Left hindlimb (tissue), 1 donor: ENCODE measurements around the gene DDX56.
"Not testable (repeated sequence)": the region's sequence is repeated elsewhere in the genome, so short reads cannot be mapped to it uniquely, and the experiment has no call there.

Experiments used
- DNase-seq: peaks from one replicate; pipeline ENCODE4 v3.0.0-alpha.2; 2018

The DDX56 gene

DNA sequence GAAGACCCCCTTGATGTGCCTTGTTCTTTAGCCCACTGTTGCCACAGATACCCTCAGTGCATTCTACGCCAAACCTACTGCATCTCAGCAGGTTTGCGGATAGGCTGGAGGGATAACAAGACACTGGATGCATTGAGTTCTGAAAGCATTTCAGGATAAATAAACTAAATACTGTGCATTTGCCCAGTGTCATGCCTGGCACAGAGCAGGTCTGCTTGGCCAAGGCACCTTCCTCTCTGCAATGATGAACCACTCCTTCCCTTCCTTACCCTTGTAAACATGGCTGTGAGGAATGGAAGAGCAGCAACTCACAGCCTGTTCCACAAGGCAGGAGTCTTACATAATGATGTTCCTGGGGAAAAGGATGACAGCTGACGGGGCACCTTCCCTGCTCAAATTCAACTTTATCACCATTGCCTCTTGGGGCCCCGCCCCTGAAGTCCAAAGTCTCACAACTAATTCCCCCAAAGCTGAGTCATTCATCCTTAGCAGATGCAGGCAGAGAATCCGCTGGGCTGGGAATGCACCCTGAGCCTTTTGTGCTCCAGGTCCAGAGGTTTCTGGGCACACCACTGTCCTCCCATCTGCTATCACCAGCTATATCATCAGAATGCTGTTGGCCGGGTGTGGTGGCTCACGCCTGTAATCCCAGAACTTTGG is 11.6 kb downstream of the DDX56 start:
- DNase-seq: no peak

DNA sequence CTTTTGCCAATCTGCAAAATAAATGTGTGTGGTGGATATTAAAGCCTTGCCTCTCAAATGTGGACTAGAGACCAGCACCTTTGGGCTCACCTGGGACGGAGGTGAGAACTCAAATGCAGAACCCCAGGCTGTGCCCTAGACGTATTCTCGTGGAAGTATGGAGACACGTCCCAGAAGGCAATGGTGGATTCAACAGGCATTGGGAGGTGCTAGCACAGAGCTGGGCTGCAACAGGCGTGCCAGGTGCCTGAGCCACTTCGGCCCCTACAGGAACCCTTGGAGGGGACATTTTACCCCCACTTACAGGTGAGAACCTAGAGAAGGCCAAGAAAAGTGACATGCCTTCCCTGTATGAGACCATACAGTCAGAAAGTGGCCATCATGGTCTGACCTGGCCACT is 12.2 kb downstream of the DDX56 start:
- no peak for DNase-seq

DNA sequence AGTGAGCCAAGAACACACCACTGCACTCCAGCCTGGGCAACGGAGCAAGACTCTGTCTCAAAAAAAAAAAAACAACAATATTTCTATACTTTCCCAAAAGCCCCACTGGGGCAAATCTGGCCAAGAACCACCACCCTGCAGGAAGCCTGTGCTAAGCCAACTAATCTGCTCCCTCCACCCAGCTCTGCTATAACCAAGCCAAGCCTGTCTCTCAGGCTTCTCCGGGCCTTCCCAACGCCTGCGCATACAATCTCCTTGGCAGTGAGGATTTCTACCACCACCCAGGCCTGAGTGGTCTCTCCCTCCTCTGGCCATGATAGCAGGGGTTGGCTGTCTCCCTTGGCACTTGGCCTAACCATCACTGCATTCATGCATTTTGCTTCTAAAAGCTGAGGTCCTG is 14.2 kb downstream of the DDX56 start:
- no peak for DNase-seq

DNA sequence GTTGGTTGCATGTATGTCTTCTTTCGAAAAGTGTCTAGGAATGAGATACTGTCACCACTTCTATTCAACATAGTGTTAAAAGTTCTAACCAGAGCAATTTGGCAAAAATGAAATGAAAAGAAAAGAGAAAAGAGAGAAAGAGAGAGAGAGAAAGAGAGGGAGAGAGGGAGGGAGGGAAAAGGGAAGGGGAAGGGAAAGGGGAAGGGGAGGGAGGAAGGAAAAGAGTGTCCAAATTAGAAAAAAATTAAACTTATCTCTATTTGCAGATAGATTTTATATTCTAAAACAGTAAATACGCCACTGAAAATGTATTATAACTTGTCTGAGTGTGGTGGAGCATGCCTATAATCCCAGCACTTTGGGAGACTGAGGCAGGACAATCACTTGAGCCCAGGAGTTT is 16.2 kb downstream of the DDX56 start:
- no peak for DNase-seq

DNA sequence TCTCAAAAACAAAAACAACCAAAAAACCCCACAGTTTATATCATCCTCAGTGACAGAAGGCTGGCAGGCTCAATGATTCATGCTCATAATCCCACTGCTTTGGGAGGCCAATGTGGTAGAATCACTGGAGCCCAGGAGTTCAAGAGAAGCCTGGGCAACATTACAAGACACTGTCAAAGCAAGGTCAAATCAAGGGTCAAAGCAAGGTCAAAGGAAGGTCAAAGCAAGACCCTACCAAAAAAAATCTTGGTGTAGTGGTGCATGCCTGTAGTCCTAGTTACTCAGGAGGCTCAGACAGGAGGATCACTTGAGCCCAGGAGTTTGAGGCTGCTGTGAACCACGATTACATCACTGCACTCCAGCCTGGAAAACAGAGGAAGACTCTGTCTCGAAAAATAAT is 18.4 kb downstream of the DDX56 start:
- no peak for DNase-seq

DNA sequence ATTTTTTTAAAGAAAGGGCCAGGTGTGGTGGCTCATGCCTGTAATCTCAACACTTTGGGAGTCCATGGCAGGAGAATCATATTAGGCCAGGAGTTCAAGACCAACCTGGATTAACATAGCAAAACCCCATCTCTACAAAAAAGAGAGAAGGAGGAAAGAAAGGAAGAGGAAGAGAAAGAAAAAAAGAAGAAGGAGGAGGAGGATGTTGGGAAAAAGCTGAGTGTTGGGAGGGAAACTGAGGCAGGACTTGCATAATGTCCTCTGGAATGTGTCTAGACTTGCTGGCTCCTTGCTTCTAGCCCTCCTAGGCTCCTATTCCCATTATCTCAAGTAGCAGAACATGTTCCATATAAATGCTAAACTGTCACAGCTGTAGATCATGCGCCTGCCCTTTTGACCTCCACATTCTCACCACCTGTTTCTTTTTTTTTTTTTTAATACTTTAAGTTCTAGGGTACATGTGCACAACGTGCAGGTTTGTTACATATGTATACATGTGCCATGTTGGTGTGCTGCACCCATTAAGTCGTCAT is 21.2 kb downstream of the DDX56 start:
- DNase-seq: not testable (repeated sequence)

DNA sequence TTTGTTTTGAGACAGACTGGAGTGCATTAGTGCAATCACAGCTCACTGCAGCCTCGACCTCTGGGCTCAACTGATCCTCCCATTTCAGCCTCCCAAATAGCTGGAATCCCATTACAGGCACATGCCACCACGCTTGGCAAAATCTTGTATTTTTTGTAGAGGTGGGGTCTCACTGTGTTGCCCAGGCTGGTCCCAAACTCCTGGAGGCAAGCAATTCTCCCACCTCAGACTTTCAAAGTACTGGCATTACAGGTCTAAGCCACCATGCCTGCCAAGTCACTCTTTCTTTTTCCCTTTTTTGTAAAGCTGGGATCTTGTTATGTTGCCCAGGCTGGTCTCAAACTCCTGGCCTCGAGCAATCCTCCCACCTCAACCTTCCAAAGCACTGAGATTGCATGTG is 24.3 kb downstream of the DDX56 start:
- DNase-seq: no peak

DNA sequence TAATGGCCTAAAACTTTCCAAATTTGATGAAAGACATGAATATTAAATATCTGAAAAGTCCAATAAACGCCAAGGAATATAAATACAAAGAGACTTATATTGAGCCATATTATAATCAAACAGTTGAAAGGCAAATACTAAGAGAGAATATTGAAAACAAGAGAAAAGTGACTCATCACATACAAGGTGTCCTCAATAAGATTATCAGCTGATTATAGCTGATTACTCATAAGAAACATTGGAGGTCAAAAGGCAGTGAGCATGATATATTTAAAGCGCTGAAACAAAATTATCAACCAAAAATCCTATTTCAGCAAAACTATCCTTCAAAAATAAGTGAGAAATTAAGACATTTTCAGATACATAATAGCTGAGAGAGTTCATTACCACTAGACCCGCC is 24.8 kb downstream of the DDX56 start:
- no peak for DNase-seq

DNA sequence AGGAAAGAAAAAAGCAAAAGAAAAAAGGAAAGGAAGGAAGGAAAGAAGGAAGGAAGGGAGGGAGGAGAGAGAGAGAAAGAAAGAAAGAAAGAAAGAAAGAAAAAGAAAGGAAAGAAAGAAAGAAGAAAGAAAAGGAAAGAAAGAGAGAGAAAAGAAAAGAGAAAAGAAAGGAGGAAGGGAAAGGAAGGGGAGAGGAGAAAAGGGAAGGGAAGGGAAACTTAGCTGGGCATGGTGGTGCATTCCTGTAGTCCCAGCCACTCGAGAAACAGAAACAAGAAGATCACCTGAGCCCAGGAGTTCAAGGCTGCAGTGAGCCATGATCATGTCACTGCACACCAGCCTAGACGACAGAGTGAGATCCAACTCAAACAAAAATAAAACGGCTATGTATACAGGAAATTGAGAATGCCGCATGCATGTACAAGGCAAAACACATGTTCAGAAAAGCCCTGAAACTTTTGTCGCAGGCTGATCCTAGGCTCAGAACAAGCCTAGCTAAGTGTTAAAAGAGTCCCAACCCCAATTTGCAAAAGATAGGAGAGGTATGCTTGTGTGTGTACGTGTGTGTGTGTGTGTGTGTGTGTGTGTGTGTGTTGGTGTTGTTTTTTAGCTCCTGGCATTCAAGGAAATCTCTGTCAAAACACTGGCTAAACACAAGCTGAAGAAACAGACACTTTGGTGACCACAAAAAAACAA is 26.0 kb downstream of the DDX56 start:
- no peak for DNase-seq

DNA sequence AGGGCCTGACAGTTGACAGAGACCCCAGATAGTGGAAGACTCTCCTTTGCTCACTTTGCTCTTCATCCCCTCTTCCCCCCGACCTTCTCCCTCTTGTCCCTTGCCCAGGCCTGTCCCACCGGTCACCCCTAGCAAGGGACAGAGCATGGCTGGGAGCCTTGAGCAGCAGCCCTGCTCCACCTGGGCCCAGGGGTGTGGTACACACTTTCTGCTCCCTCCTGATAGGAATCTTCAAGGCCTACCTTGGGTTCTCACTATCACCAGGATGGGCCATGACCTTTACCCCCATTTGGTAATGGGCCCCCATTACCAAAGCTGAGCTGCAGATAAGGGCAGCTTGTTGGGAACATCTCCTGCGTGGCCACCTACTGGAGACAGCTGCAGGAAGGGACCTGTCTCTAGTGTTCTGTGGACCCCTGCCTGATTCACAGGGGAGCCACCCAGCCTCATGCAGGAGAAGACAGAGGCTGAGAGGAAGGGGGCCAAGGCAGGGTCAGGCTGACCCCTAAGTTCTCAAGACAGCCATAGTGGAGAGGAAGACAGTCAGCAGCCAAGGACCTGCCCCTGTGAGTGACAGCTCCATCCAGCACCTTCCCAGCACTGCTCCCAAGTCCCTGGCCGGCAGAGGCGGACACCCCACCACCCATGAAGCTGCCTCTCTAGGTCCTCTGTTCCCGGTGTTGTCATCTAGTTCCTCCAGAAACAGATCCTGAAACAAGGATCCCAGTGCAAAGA is 31.7 kb downstream of the DDX56 start:
- DNase-seq: no peak

DNA sequence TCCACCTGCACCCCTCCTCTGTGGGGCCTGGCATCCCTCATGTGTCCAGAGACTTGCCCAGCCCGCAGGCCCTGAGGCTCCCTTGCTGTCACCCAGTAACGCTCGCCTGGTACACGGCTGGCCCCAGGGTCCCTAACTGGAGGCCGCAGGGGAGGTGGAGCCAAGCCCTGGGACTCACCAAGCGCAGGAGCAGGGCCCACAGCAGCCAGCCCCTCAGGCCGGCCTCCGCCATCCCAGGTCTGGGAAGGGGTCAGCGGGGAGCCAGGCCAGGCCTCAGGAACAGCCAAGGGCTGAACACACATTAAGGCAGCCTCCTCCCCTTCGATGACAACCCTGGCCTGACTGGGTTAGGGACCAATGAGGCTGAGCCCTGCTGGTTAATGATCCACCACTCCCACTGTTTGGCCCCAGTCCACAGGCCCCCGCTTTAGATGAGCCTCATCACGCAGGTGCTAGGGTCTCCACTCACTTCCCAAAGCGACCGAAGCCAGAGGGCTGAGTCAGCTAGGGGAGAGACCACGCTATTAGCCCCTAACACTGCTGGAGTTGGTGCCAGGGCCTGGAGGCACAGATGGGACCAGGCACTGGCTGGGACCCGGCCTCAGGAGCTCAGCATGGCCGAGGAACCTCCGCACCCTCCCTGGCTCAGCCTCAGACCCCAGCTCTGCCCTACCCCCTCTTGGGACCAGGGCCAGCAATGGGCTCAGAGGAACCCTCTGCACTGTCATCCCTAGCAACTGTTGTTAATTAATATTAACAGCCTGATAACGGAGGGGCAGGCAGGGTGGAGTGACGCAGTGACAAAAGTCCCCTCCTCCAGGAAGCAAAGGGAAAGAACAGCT is 32.5 kb downstream of the DDX56 start, which contains the start of gene NPC1L1:
TSS of gene NPC1L1 (minus strand) at position 303 of the 842 bp plus-strand sequence. CDS start at position 232, 71 bp downstream.
- no peak for DNase-seq

DNA sequence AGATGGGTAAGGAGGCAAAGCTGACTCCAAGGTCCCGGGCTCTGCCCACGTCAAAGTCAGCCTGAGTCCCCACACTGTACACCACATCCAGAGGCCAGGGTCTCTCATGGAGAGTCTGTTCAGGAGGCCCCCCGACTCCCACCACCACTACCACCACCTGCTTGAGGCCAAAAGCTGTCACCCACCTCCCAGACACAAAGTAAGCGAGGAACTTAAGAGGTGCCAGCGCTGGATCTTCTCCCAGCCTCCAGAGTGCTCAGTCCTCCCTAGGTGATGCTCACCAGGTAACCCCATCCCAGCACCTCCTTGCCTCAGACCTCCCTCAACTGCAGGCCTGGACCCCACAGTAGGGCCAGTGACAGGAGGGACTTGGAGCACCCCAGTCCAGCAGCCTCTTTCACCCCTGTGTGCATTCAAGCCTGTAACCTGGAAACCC is 33.1 kb downstream of the DDX56 start:
- DNase-seq: no peak

DNA sequence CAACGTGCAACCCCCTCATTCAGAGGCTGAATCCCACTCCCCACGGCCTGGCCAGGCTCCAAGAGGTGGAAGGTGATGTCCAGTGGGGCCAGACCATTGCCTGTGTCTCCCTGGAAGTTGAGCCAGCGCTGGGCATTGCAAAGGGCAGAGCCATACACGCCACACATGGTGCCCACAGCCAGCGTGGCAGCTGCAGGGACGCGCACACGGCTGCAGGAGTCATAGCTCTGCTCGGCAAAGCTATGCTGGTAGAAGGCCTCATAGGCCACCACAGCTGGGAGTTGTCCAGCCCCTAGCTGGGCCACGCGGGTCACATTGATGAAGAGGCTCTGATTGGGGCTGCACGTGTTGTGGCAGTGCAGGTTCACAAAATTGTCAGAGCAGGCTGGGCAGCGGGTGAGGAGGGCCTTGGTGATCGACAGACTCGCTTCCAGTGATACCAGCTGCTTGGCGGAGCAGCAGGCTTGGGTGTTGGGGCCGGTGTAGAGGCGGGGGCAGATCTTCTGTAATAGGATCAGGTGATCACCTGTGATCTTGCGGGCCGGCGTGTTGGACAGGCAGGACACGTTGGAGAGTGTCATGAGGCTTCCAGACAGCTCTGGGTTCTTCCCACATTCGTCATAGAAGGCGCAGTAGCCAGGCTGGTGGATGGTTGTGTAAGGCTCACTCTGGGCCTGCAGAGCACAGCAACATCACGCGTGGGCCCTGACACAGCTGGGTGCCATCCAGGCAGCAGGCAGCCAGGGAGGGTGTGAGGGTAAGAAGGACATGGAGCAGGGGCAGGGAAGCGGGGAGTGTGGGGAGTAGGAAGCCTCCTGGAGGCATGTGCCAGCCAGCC is 33.8 kb downstream of the DDX56 start:
- no peak for DNase-seq

DNA sequence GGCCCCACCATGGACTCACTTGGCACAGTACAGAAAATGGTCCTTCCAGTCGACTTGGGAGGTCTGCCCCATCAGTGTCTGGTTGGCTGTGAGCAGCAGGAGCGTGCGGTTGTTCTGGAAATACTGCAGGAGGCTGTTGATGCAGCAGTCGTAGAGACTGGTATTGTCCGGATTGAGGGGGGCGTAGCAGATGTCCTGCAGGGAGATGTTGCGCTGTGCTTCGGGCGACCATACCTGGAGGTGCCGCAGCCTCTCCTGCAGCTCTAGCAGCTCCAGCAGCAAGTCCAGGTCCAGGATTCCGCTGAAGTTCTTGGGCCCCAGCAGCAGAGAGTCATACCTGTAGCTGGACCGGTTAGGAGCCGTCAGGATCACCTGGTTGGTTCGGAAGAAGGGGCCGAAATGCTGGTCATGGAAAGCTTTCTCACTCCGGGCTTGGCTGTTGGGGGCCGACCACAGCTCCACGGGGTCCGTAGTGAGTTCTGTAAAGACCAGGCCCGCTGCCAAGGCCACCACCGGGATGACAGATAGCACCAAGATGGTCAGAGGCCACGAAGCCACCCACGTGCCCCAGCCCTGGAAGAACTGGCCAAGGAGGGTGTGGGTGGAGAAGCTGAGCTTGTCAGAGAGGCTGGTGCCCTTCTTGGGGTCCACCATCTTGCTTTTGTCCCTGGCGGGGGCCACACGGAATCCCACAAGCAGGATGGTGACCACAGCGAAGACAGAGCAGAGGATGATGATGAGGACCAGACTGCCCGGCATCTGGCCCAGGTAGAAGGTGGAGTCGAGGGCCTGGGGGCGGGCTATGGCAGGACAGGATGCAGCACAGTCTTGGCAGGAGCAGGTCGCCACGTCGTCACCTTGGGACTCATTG is 34.7 kb downstream of the DDX56 start:
- DNase-seq: no peak

DNA sequence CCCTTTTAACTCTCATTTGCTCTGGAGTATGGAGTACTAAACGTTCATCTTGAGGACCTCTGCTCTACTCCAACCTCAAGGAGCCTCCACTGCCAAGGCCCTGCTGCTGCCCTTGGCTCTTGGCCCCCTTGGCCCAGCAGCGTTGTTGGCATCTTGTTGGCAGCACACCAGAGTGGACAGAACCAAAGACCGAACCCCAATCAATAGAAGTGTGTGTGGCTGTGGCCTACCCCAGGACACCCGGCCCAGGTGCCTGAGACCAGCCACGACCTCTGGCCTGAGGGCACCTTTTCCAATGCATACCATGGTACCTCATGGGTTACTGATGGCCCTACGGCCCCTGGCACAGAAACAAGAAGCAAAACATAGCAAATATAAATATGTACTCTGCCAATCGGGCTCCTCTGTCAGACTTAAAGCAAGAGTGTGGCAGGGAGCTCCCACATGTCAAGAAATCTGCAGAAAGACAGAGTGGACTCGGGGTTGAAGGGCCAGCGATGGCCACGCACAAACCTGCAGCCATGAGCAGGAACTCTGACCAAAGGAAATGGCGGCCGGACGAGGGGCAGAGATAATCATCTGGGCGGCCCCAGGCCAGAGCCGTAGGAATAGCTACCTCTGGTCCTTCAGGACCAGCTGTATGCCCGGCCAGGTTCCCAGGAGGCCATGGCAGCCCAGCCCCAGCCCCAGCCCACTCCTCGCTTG is 35.5 kb downstream of the DDX56 start:
- DNase-seq: no peak

DNA sequence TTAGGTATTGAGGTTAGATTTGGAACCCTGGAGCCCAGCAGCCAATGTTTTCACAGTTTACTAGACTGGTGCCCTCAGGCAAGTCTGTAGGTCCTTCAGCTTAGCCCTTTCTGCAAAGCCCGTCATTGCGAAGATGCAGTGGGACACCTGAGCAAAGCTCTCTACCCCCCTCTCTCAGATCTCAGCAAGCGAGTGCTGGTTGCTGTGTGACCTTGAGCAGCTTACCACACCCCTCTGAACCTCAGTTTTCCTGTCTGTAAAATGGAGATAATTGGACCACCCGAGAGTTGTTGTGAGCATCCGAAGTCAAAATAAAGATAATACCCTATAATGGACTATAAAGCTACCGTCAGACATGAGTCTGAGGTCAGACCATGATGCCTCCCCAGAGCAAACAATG is 36.3 kb downstream of the DDX56 start:
- DNase-seq: no peak

DNA sequence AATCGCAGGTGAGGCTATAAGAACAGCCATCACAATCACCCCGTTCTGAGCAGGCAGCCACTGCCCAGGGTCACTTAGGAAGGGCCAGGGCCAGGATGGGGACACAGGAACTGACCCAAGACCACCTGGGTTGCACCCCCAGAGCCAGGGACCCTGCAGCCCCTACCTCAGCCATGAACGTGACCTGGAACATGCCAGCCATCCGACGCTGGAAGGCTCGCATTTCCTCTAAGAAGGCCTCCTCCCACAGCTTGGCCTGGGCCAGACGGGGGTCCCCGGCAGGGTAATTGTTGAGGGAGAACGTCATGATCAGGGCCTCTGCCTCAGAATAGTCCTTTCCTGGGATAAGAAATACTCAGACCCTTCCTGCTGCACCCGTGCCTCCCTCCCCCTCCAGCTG is 37.6 kb downstream of the DDX56 start:
- DNase-seq: no peak

DNA sequence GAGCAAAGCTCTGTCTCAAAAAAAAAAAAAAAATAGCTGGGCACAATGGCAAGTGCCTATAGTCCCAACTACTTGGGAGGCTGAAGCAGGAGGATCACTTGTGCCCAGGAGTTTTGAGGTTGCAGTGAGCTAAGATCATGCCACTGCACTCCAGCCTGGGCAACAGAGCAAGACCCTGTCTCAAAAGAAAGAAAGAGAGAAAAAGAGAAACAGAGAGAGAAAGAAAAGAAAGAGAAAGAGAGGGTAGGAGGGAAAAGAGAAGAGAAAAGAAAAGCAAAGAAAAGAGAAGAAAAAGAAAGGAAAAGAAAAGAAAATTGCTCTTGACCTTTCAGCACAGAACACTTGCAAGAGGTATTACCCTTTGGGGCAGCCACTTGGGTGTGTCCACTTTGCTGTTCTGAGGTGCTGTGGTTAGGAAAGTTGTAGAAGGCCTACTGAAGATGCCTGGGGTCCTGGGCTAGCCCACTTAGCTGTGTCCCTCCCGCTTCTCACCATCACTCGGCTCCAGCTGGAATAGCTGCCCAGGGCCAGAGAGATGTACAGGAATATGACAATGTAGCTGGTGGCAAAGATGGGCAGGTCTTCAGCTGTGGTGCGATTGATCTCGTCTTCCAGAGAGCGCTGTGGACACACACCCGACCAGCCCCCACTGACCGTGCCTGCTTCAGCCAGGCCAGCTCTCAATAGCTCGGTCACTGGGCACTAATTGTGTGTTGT is 38.2 kb downstream of the DDX56 start:
- DNase-seq: no peak

DNA sequence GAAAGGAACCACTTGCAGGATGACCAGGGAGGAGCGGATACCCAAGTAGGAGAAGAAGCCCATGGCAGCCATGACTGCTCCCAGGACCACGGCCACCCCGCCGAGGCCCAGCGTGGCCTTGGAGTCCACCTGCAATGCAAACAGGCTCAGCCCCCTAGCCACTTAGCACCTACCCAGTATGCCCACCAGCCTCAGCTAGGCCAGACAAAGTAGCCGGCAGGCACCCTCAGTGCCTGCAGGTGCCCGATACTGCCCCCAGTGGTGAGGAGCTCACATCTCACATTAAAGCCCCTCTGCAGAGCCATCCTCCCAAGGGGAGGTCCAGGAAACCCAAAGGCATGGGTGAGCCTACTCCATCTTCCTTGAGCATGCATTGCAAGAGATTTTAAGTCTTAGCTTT is 39.2 kb downstream of the DDX56 start:
- no peak for DNase-seq
